GM12801 (cell line): ENCODE measurements around the gene NAA38.

Experiments used
- CTCF ChIP-seq: IDR thresholded peaks from one replicate; pipeline ENCODE4 v1.5.1; 2011; ENCODE audit warnings: control low read depth; ENCODE audit not compliant: insufficient read length; ENCODE audit errors: extremely low read depth

The NAA38 gene

GRCh38 chr17:7836596-7837407, 20.6 kb downstream of the NAA38 start:
- TF ChIP-seq CTCF: no peak

DNA sequence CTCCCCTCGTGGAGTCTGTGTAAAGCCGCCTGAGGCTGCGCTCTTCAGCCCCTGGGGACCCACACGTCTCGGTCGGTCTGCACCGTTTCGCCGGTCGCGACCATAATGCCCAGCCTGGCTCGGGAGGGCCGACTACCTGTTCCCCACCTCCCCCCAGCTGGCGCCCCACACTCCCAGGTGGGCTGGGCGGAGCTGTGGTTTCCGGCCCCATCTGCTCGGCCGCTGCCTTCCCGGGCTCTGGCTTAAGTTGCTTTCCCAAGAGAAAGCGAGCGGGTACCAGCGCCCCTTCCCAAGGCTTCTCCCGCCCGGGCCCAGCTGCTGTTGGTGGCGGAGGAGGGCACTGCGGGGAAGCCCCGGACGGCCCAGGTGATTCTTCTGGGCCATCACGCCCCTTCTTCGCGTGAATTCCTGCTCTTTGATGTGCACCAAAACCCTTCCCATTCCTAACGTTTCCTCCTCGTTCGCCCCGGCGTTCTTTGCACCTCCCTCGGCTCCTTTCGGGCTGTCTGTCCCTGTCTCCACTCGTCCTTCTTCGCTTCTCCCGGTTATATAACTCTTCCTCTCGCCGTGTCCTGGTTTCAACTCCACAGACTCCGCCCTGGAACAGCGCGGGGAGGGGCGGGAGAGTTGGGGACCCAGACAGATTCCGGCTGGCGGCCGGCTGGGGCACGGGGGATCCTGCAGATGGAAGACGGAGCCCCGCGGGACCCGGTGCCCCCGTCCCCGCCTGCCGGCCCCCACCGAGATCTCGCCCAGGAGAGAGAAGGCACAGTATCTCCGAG, 21.4 kb downstream of the NAA38 start:
- TF ChIP-seq CTCF: no peak

GRCh38 chr17:7834957-7835813, 22.2 kb downstream of the NAA38 start:
- TF ChIP-seq CTCF: no peak

- no peak for TF ChIP-seq CTCF
Measured at GRCh38 chr17:7834542-7834956, 22.8 kb downstream of the NAA38 start.

DNA sequence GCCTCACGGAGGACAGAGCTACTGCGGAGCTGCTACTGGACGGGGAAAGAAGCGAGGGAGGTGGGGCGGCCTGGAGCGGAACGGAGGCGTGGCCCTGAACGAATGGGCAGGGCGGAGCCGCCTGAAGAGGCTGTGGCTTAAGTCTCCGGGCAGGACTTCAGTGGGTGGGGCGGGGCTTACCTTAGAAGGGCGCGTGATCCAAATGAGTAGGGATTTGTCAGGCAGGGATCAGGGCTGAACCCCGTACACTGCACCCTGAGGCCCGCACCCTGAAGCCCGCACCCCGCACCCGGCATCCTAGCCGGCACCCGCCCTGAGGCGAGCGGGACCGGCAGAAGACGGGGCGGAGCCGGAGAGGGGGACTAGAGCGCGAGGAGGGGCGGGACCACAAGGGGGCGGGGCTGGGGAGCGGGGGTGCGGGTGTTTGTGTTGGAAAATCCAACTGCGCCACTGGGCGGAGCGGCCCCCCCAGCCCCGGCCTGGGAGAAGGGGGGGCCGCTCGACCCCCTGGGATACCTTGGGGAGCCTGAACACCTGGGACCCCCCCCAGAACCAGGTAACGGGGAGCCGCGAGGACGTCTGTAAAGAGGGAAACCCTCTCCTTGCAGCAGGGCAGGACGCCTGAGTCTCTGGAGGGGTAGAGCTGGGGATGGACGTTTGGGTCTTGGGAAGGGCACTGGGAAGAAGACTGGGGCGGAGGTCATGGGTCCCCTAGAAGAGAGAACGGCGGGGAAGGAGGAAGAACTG, 23.4 kb downstream of the NAA38 start, which contains the start of gene KDM6B:
Gene KDM6B, plus strand, starts transcription at position 423 of the 747 bp plus-strand sequence. CDS start 11,338 bp downstream, outside the sequence.
- no peak for TF ChIP-seq CTCF

DNA sequence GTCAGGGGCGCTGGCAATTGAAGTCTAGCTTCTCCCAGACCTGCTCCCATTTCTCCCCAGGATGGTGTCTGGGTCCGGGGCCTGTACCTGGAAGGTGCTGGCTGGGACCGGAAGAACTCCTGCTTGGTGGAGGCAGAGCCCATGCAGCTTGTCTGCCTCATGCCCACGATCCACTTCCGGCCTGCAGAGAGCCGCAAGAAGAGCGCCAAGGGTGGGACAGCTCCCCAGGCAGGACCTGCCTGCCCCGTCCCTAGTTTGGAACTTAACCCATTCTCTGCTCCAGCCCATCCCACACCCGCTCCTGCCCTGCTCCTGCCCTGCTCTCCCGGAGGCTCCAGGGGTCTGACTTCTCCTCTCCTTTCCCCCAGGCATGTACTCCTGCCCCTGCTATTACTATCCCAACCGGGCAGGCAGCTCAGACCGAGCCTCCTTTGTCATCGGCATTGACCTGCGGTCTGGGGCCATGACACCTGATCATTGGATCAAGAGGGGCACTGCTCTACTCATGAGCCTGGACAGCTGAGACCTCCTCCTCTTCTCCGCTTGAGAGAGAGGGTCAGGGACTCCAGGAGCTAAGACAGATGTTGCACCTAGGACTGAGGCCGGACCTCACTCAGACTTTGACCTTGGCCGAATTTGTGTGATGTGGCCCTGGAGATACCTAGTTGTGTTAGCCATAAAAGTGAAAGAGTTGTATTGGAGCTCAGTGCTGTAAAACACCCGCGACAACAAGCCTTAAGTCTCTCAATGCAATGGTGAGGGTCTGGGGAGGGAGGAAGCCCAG, 24.2 kb downstream of the NAA38 start:
- no peak for TF ChIP-seq CTCF
